ENCODE measurements around the gene ST8SIA1.

ST8SIA1 gene

GRCh38 chr12:22229652-22230279, 104.7 kb downstream of the ST8SIA1 start:
- H3K9me3 ChIP-seq (ENCODE audit: control insufficient read depth, insufficient read depth, low read length), result no peaks in the 10 kb centered on the region
- no peak overlapping the region for H3K9ac ChIP-seq (ENCODE audit: low read depth, low read length)
- no peaks in the 10 kb centered on the region for H3K27me3 ChIP-seq (ENCODE audit: control insufficient read depth, insufficient read depth, low read length)
- no peaks in the 10 kb centered on the region for H3K36me3 ChIP-seq (ENCODE audit: control insufficient read depth, insufficient read depth, low read length)
- H3K4me3 ChIP-seq (ENCODE audit: low read depth, low read length), result no peak overlapping the region
- H3K4me1 ChIP-seq (ENCODE audit: control insufficient read depth, insufficient read depth, low read length), result peaks cover 6% of the 10 kb centered on the region

GRCh38 chr12:22228022-22228875, 106.3 kb downstream of the ST8SIA1 start:
- no peaks in the 10 kb centered on the region for H3K9me3 ChIP-seq (ENCODE audit: control insufficient read depth, insufficient read depth, low read length)
- H3K27me3 ChIP-seq (ENCODE audit: control insufficient read depth, insufficient read depth, low read length), result no peaks in the 10 kb centered on the region
- H3K4me1 ChIP-seq (ENCODE audit: control insufficient read depth, insufficient read depth, low read length), result peaks cover 6% of the 10 kb centered on the region
- no peak overlapping the region for H3K9ac ChIP-seq (ENCODE audit: low read depth, low read length)
- no peak overlapping the region for H3K4me3 ChIP-seq (ENCODE audit: low read depth, low read length)
- no peaks in the 10 kb centered on the region for H3K36me3 ChIP-seq (ENCODE audit: control insufficient read depth, insufficient read depth, low read length)

GRCh38 chr12:22223356-22223755, 111.2 kb downstream of the ST8SIA1 start:
- H3K9me3 ChIP-seq (ENCODE audit: control insufficient read depth, insufficient read depth, low read length), result no peaks in the 10 kb centered on the region
- no peaks in the 10 kb centered on the region for H3K27me3 ChIP-seq (ENCODE audit: control insufficient read depth, insufficient read depth, low read length)
- no peak overlapping the region for H3K4me3 ChIP-seq (ENCODE audit: low read depth, low read length)
- no peaks in the 10 kb centered on the region for H3K36me3 ChIP-seq (ENCODE audit: control insufficient read depth, insufficient read depth, low read length)
- H3K4me1 ChIP-seq (ENCODE audit: control insufficient read depth, insufficient read depth, low read length), result peaks cover 6% of the 10 kb centered on the region
- H3K9ac ChIP-seq (ENCODE audit: low read depth, low read length), result no peak overlapping the region

- no peaks in the 10 kb centered on the region for H3K9me3 ChIP-seq (ENCODE audit: control insufficient read depth, insufficient read depth, low read length)
Observed at GRCh38 chr12:22217556-22217955, 117.0 kb downstream of the ST8SIA1 start.

GRCh38 chr12:22215467-22216253, 118.8 kb downstream of the ST8SIA1 start:
- Histone ChIP-seq H3K9me3 (ENCODE audit: control insufficient read depth, insufficient read depth, low read length) (no peaks in the 10 kb centered on the region), H3K9ac (ENCODE audit: low read depth, low read length) (no peak overlapping the region), H3K36me3 (ENCODE audit: control insufficient read depth, insufficient read depth, low read length) (no peaks in the 10 kb centered on the region), H3K27me3 (ENCODE audit: control insufficient read depth, insufficient read depth, low read length) (no peaks in the 10 kb centered on the region), H3K4me1 (ENCODE audit: control insufficient read depth, insufficient read depth, low read length) (no peaks in the 10 kb centered on the region), H3K4me3 (ENCODE audit: low read depth, low read length) (no peak overlapping the region)

More at GRCh38 chr12:22217556-22217955, 117.0 kb downstream of the ST8SIA1 start:
- Histone ChIP-seq H3K4me3 (ENCODE audit: low read depth, low read length) (no peak overlapping the region), H3K36me3 (ENCODE audit: control insufficient read depth, insufficient read depth, low read length) (no peaks in the 10 kb centered on the region), H3K4me1 (ENCODE audit: control insufficient read depth, insufficient read depth, low read length) (no peaks in the 10 kb centered on the region), H3K9ac (ENCODE audit: low read depth, low read length) (no peak overlapping the region), H3K27me3 (ENCODE audit: control insufficient read depth, insufficient read depth, low read length) (no peaks in the 10 kb centered on the region)

- Histone ChIP-seq H3K4me3 (ENCODE audit: low read depth, low read length) (no peak overlapping the region), H3K9ac (ENCODE audit: low read depth, low read length) (no peak overlapping the region), H3K9me3 (ENCODE audit: control insufficient read depth, insufficient read depth, low read length) (no peaks in the 10 kb centered on the region), H3K27me3 (ENCODE audit: control insufficient read depth, insufficient read depth, low read length) (no peaks in the 10 kb centered on the region), H3K36me3 (ENCODE audit: control insufficient read depth, insufficient read depth, low read length) (no peaks in the 10 kb centered on the region), H3K4me1 (ENCODE audit: control insufficient read depth, insufficient read depth, low read length) (no peaks in the 10 kb centered on the region)
Observed at GRCh38 chr12:22211128-22211527, 123.4 kb downstream of the ST8SIA1 start.

- Histone ChIP-seq H3K9ac (ENCODE audit: low read depth, low read length) (no peak overlapping the region), H3K9me3 (ENCODE audit: control insufficient read depth, insufficient read depth, low read length) (no peaks in the 10 kb centered on the region), H3K36me3 (ENCODE audit: control insufficient read depth, insufficient read depth, low read length) (no peaks in the 10 kb centered on the region), H3K4me1 (ENCODE audit: control insufficient read depth, insufficient read depth, low read length) (no peaks in the 10 kb centered on the region), H3K4me3 (ENCODE audit: low read depth, low read length) (no peak overlapping the region), H3K27me3 (ENCODE audit: control insufficient read depth, insufficient read depth, low read length) (no peaks in the 10 kb centered on the region)
Observed at GRCh38 chr12:22209422-22209821, 125.1 kb downstream of the ST8SIA1 start.

- H3K9me3 ChIP-seq (ENCODE audit: control insufficient read depth, insufficient read depth, low read length), result no peaks in the 10 kb centered on the region
- H3K36me3 ChIP-seq (ENCODE audit: control insufficient read depth, insufficient read depth, low read length), result no peaks in the 10 kb centered on the region
Observed at GRCh38 chr12:22206111-22206728, 128.3 kb downstream of the ST8SIA1 start.

GRCh38 chr12:22204391-22204790, 130.1 kb downstream of the ST8SIA1 start:
- Histone ChIP-seq H3K36me3 (ENCODE audit: control insufficient read depth, insufficient read depth, low read length) (no peaks in the 10 kb centered on the region), H3K9ac (ENCODE audit: low read depth, low read length) (no peak overlapping the region), H3K9me3 (ENCODE audit: control insufficient read depth, insufficient read depth, low read length) (no peaks in the 10 kb centered on the region), H3K4me3 (ENCODE audit: low read depth, low read length) (no peak overlapping the region), H3K4me1 (ENCODE audit: control insufficient read depth, insufficient read depth, low read length) (no peaks in the 10 kb centered on the region), H3K27me3 (ENCODE audit: control insufficient read depth, insufficient read depth, low read length) (no peaks in the 10 kb centered on the region)

More at GRCh38 chr12:22206111-22206728, 128.3 kb downstream of the ST8SIA1 start:
- Histone ChIP-seq H3K27me3 (ENCODE audit: control insufficient read depth, insufficient read depth, low read length) (no peaks in the 10 kb centered on the region), H3K4me3 (ENCODE audit: low read depth, low read length) (no peak overlapping the region), H3K4me1 (ENCODE audit: control insufficient read depth, insufficient read depth, low read length) (no peaks in the 10 kb centered on the region), H3K9ac (ENCODE audit: low read depth, low read length) (no peak overlapping the region)

- H3K4me3 ChIP-seq (ENCODE audit: low read depth, low read length), result no peak overlapping the region
- no peaks in the 10 kb centered on the region for H3K27me3 ChIP-seq (ENCODE audit: control insufficient read depth, insufficient read depth, low read length)
- no peaks in the 10 kb centered on the region for H3K4me1 ChIP-seq (ENCODE audit: control insufficient read depth, insufficient read depth, low read length)
- no peak overlapping the region for H3K9ac ChIP-seq (ENCODE audit: low read depth, low read length)
- H3K36me3 ChIP-seq (ENCODE audit: control insufficient read depth, insufficient read depth, low read length), result no peaks in the 10 kb centered on the region
- no peaks in the 10 kb centered on the region for H3K9me3 ChIP-seq (ENCODE audit: control insufficient read depth, insufficient read depth, low read length)
Observed at GRCh38 chr12:22202847-22203246, 131.7 kb downstream of the ST8SIA1 start.

- H3K9me3 ChIP-seq (ENCODE audit: control insufficient read depth, insufficient read depth, low read length), result no peaks in the 10 kb centered on the region
- no peaks in the 10 kb centered on the region for H3K36me3 ChIP-seq (ENCODE audit: control insufficient read depth, insufficient read depth, low read length)
- no peak overlapping the region for H3K4me3 ChIP-seq (ENCODE audit: low read depth, low read length)
- H3K9ac ChIP-seq (ENCODE audit: low read depth, low read length), result no peak overlapping the region
- H3K4me1 ChIP-seq (ENCODE audit: control insufficient read depth, insufficient read depth, low read length), result no peaks in the 10 kb centered on the region
- H3K27me3 ChIP-seq (ENCODE audit: control insufficient read depth, insufficient read depth, low read length), result no peaks in the 10 kb centered on the region
Observed at GRCh38 chr12:22201101-22201500, 133.4 kb downstream of the ST8SIA1 start.

Measured in iPS-15b (cell line).